Epithelial cell of proximal tubule (primary cell): ENCODE data around the gene APLNR. TPM values are rescaled to one million over a fixed set of nuclear protein-coding genes. Genes with fewer than 3 reads are reported as not detected.

Experiments used
- DNase-seq: peaks from one replicate; pipeline ENCODE4 v3.0.0-alpha.2; 2011; ENCODE audit warnings: low read depth
- H3K4me3 ChIP-seq: 2 replicates; pipeline ENCODE4 v1.5.1; 2011; ENCODE audit warnings: low read depth, mild to moderate bottlenecking, low read length
- total RNA-seq: library from RNA; depleted of rRNA; stranded (reverse); fragments of >200 nt; gene quantifications from 2 replicates; pipeline ENCODE4 v1.2.3, GENCODE V29; 2015
- TF ChIP-seq, protein P1 (sequence below): conservative IDR thresholded peaks from 2 replicates; pipeline ENCODE4 v1.5.1; 2012; ENCODE audit warnings: low read depth, mild to moderate bottlenecking, low read length

The APLNR gene
- total RNA-seq, 1 donor from 2014 or later = not detected

- DNase-seq = no peak
- H3K4me3 ChIP-seq = no peak overlapping the region
- TF ChIP-seq, protein P1, sequence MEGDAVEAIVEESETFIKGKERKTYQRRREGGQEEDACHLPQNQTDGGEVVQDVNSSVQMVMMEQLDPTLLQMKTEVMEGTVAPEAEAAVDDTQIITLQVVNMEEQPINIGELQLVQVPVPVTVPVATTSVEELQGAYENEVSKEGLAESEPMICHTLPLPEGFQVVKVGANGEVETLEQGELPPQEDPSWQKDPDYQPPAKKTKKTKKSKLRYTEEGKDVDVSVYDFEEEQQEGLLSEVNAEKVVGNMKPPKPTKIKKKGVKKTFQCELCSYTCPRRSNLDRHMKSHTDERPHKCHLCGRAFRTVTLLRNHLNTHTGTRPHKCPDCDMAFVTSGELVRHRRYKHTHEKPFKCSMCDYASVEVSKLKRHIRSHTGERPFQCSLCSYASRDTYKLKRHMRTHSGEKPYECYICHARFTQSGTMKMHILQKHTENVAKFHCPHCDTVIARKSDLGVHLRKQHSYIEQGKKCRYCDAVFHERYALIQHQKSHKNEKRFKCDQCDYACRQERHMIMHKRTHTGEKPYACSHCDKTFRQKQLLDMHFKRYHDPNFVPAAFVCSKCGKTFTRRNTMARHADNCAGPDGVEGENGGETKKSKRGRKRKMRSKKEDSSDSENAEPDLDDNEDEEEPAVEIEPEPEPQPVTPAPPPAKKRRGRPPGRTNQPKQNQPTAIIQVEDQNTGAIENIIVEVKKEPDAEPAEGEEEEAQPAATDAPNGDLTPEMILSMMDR = no peak
Measured at GRCh38 chr11:57276169-57276970, 39.3 kb upstream of the APLNR start.

GRCh38 chr11:57275582-57275981, 38.5 kb upstream of the APLNR start:
- no peak for DNase-seq
- H3K4me3 ChIP-seq = no peak overlapping the region

GRCh38 chr11:57274904-57275498, 38.0 kb upstream of the APLNR start:
- DNase-seq = no peak
- TF ChIP-seq, protein P1 = no peak
- no peak overlapping the region for H3K4me3 ChIP-seq

More at GRCh38 chr11:57275582-57275981, 38.5 kb upstream of the APLNR start:
- TF ChIP-seq, protein P1 = no peak

DNA sequence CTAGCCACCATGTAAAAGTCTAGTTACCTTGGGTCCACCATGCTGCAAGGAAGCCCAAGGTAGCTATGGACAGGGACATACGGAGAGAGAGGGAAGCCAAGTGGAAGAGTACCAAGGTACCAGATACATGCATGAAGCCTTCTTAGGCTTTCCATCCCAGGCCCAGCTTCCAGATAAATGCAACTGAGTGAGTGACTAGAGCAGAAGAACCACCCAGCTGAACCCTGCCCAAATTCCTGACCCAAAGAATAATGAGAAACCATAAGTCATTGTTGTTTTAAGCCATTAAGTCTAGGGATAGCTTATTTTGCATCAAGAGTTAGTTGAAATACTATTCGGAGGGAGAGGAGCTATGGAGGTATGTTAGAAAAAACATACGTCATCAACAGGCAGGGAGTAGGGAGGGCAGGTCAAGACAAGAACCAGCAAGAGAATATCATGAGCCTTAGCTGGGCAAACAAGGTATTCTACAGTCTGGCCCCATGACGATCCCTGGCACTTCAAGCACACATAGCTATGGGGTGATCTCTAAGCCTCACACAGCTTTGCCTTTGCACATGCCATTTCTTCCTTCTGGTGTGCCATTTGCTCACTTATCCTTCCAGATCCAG, 36.5 kb upstream of the APLNR start:
- DNase-seq = no peak
- TF ChIP-seq, protein P1 = no peak
- no peak overlapping the region for H3K4me3 ChIP-seq

- TF ChIP-seq, protein P1 = no peak
- DNase-seq = peak; percentile 70
- no peak overlapping the region for H3K4me3 ChIP-seq
Measured at GRCh38 chr11:57269571-57270021, 32.5 kb upstream of the APLNR start.

GRCh38 chr11:57266157-57266556, 29.1 kb upstream of the APLNR start:
- TF ChIP-seq, protein P1 = no peak

More at GRCh38 chr11:57266157-57266556, 29.1 kb upstream of the APLNR start:
- DNase-seq = no peak
- H3K4me3 ChIP-seq = no peak overlapping the region
